DMS153 treated with DMSO at 0.1 percent for 48 hours (cell line): ENCODE data around the gene NIP7.

Experiments
- DNase-seq: peaks from one replicate; lab custom pipeline; 2025; ENCODE audit not compliant: unreplicated experiment; lab: John Stamatoyannopoulos, UW

Gene NIP7

DNA sequence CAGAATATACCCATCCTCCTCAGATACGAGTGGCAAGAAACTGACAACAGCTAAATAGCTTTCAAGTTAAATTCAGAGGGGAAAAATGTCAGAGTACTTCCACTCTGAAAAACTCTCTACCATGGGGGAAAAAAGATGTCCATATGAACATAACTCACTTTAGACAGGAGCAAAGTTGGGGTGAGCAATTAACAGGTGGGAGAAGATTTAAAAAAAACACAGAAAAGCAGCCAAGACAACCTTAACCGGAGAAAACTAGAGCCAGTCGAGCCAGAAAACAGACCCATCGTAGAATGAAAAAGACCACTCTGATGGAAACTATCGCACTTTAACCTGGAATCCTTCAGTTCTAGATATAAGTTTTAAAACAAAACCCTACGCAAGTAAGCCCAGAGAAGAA, 45.4 kb downstream of the NIP7 start:
- DNase-seq: no peak

DNA sequence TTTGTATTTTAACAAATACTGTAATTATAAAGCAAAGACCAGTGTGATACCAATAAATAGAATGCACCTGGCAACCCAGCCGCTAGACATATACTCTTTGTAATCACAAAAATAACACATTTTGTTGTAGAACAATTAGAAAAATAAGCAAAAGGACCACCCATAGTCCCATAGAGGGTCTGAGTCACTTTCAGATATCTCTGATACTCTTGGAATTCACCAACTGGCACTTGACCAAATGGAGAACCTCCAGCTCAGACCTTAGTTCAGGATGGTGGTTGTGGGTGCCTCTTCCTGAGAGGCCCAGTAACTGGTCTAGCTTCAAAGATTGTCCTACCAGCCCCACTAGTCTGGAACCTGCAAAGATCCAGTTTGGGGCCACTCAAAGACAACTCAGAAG, 47.0 kb downstream of the NIP7 start:
- DNase-seq: no peak
